ENCODE data around the gene VWA2.

DNA sequence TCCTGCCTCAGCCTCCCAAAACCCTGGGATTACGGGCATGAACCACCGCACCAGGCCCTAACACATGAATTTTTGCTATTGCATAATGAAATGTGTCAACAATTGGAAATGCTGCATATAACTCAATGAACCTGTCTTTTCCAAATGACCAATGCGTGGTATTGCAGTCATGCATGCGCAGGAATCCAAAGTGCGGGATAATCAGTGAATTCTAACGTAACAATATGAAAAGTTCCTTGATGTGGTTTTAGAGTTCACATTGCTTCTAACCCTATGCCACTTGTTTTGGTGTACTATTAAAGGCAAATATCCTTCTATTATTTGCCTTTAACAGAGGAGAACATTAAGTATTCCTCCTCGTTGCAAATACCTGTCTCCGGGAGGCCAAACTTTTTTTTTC, 49.4 kb upstream of the VWA2 start:
- TF ChIP-seq, protein P1, sequence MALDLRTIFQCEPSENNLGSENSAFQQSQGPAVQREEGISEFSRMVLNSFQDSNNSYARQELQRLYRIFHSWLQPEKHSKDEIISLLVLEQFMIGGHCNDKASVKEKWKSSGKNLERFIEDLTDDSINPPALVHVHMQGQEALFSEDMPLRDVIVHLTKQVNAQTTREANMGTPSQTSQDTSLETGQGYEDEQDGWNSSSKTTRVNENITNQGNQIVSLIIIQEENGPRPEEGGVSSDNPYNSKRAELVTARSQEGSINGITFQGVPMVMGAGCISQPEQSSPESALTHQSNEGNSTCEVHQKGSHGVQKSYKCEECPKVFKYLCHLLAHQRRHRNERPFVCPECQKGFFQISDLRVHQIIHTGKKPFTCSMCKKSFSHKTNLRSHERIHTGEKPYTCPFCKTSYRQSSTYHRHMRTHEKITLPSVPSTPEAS (tag by site-specific recombination; IDR thresholded peaks at IDR 0.05): no peak
- TF ChIP-seq SALL2 (tag by site-specific recombination; IDR thresholded peaks at IDR 0.05; ENCODE audit: borderline replicate concordance) (no peak), ZFP69B (tag by site-specific recombination; IDR thresholded peaks at IDR 0.05) (no peak), ZNF112 (tag by site-specific recombination; IDR thresholded peaks at IDR 0.05) (no peak), GLI4 (tag by site-specific recombination; IDR thresholded peaks at IDR 0.05) (no peak), SETDB1 (IDR thresholded peaks at IDR 0.05; ENCODE audit: insufficient read length, low read length) (no peak), ZNF768 (tag by site-specific recombination; IDR thresholded peaks at IDR 0.05) (no peak)
- TF ChIP-seq, protein P2, sequence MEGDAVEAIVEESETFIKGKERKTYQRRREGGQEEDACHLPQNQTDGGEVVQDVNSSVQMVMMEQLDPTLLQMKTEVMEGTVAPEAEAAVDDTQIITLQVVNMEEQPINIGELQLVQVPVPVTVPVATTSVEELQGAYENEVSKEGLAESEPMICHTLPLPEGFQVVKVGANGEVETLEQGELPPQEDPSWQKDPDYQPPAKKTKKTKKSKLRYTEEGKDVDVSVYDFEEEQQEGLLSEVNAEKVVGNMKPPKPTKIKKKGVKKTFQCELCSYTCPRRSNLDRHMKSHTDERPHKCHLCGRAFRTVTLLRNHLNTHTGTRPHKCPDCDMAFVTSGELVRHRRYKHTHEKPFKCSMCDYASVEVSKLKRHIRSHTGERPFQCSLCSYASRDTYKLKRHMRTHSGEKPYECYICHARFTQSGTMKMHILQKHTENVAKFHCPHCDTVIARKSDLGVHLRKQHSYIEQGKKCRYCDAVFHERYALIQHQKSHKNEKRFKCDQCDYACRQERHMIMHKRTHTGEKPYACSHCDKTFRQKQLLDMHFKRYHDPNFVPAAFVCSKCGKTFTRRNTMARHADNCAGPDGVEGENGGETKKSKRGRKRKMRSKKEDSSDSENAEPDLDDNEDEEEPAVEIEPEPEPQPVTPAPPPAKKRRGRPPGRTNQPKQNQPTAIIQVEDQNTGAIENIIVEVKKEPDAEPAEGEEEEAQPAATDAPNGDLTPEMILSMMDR (tag by site-specific recombination; IDR thresholded peaks at IDR 0.05): no peak
- TF ChIP-seq, protein P3, sequence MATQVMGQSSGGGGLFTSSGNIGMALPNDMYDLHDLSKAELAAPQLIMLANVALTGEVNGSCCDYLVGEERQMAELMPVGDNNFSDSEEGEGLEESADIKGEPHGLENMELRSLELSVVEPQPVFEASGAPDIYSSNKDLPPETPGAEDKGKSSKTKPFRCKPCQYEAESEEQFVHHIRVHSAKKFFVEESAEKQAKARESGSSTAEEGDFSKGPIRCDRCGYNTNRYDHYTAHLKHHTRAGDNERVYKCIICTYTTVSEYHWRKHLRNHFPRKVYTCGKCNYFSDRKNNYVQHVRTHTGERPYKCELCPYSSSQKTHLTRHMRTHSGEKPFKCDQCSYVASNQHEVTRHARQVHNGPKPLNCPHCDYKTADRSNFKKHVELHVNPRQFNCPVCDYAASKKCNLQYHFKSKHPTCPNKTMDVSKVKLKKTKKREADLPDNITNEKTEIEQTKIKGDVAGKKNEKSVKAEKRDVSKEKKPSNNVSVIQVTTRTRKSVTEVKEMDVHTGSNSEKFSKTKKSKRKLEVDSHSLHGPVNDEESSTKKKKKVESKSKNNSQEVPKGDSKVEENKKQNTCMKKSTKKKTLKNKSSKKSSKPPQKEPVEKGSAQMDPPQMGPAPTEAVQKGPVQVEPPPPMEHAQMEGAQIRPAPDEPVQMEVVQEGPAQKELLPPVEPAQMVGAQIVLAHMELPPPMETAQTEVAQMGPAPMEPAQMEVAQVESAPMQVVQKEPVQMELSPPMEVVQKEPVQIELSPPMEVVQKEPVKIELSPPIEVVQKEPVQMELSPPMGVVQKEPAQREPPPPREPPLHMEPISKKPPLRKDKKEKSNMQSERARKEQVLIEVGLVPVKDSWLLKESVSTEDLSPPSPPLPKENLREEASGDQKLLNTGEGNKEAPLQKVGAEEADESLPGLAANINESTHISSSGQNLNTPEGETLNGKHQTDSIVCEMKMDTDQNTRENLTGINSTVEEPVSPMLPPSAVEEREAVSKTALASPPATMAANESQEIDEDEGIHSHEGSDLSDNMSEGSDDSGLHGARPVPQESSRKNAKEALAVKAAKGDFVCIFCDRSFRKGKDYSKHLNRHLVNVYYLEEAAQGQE (tag by site-specific recombination; IDR thresholded peaks at IDR 0.05): no peak
